GM06990 (cell line): ENCODE data around the gene NSUN4.

Experiments
- DNase-seq: peaks from one replicate; pipeline ENCODE4 v3.0.0-alpha.2; 2011; ENCODE audit not compliant: insufficient read length; ENCODE audit errors: extremely low read depth
- H3K27me3 ChIP-seq: replicated peaks from 2 replicates; pipeline ENCODE4 v1.6.0; 2011; ENCODE audit warnings: low read length; ENCODE audit not compliant: control insufficient read depth, insufficient read depth
- H3K36me3 ChIP-seq: 2 replicates; pipeline ENCODE4 v1.5.1; 2011; ENCODE audit warnings: low read length; ENCODE audit not compliant: control insufficient read depth, insufficient read depth
- H3K4me3 ChIP-seq: replicated peaks from 2 replicates; pipeline ENCODE4 v1.5.1; 2011; ENCODE audit warnings: low read depth, mild to moderate bottlenecking, control low read depth, low read length
- TF ChIP-seq, protein P1 (sequence below): IDR thresholded peaks from 2 replicates; pipeline ENCODE4 v1.5.1; 2011; ENCODE audit warnings: low read length, control low read depth, mild to moderate bottlenecking, inconsistent platforms; ENCODE audit not compliant: insufficient read depth, poor library complexity, severe bottlenecking

The NSUN4 gene

DNA sequence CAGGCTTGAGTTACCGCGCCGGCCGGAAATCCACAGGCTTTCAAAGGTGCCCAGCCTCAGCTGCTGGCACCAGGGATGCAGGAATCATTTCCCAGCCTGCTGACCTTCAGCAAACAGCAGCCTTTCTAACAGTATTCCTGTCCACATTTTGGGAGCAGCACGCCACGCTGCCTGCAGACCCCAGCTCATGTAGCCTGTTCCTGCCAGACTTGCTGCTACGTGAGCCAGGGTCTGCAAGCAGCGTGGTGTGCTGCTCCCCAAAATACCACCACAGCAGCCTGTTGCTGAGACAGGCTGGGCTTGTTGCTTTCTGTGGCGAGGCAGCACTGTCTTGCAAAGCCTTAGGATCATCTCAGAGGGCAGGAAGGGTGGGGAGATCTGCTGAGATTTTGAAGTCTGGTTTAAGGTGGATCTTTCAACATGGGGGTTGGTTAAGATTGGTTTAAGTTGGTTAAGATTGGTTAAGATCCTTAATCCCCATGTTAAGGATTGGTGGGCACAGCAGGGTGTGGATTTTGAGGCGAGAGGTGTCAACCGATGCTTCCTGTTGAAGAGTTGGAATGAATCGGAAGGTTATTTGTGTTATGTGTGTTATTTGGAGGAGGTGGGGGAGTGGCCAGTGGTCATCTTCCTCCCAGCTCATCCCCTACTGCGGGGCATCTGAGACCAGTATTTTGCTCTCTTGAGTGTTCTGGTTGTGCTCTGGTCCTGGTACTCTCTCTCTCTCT, 66.4 kb downstream of the NSUN4 start:
- TF ChIP-seq, protein P1, sequence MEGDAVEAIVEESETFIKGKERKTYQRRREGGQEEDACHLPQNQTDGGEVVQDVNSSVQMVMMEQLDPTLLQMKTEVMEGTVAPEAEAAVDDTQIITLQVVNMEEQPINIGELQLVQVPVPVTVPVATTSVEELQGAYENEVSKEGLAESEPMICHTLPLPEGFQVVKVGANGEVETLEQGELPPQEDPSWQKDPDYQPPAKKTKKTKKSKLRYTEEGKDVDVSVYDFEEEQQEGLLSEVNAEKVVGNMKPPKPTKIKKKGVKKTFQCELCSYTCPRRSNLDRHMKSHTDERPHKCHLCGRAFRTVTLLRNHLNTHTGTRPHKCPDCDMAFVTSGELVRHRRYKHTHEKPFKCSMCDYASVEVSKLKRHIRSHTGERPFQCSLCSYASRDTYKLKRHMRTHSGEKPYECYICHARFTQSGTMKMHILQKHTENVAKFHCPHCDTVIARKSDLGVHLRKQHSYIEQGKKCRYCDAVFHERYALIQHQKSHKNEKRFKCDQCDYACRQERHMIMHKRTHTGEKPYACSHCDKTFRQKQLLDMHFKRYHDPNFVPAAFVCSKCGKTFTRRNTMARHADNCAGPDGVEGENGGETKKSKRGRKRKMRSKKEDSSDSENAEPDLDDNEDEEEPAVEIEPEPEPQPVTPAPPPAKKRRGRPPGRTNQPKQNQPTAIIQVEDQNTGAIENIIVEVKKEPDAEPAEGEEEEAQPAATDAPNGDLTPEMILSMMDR, result no peak
- no peak for DNase-seq
- peaks cover 2% of the 10 kb centered on the region; the same call in 1 of the 2 replicates for H3K27me3 ChIP-seq
- no peak overlapping the region for H3K4me3 ChIP-seq
- no peaks in the 10 kb centered on the region for H3K36me3 ChIP-seq

DNA sequence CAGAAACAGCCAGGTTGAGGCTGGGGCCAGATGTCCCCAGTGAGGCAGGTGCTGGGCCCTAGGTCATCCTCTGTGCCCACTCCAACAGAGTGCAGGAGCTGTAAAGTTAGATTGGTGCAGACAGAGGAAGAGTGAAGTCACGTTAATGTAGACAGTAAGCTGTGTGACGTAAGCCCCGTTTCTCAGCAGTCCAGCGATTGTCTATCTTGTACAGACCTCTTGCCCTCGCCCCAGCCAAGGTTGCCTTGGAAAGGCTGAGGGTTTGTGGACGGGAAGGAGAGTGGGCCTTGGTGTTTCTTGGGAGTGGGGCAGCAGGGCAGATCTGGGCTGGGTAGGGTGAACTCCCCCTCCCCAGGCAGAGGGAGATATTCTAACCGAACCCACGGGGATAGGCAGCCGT, 67.0 kb downstream of the NSUN4 start:
- no peak for DNase-seq
- no peaks in the 10 kb centered on the region for H3K36me3 ChIP-seq
- no peak overlapping the region for H3K4me3 ChIP-seq
- H3K27me3 ChIP-seq, result peaks cover 2% of the 10 kb centered on the region; the same call in 1 of the 2 replicates
- TF ChIP-seq, protein P1, result no peak

DNA sequence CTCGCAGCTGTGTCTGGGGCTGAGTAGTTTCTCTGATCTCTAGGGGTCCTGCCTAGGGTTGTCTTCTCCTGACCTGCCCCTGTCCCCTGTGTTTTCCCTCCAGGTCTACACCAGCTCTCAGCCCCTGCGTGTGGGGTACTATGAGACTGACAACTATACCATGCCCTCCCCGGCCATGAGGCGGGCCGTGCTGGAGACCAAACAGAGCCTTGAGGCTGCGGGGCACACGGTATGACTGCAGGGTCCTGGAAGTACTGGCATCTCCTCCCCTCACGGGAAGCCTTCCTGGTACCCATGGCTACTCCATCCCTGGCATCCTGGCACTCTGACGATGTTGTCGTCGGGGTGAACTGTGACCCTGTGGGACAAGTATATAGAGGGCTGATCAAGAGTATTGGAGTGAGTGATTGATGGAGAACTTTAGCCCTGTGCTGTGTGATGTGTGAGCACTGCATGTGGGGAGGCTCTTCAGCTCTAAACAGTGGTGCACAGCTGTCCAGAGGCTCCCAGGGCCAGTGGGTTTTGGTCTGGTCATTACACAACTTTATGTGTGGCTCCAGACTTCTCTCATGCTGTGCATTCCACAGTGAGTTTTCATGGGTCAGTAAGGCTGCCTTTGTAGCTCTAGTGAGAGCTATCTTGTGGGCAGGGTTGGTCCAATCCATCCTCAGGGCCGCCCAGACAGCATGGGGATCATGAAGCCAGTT, 67.9 kb downstream of the NSUN4 start:
- no peak for DNase-seq
- no peak overlapping the region for H3K4me3 ChIP-seq
- TF ChIP-seq, protein P1, result no peak
- H3K36me3 ChIP-seq, result no peaks in the 10 kb centered on the region
- H3K27me3 ChIP-seq, result peaks cover 2% of the 10 kb centered on the region

DNA sequence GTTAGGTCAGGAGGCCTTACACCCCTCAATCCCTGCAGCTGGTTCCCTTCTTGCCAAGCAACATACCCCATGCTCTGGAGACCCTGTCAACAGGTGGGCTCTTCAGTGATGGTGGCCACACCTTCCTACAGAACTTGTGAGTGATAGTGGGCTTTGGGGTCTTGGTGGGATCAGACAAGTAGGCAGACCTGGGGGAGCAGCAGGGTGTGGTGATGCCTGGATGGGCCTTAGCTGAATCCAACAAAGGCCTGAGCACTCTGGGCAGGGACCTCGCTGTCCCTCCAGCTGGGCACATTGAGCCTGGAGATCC, 68.4 kb downstream of the NSUN4 start:
- peaks cover 2% of the 10 kb centered on the region for H3K27me3 ChIP-seq
- H3K36me3 ChIP-seq, result no peaks in the 10 kb centered on the region
- no peak overlapping the region for H3K4me3 ChIP-seq
- DNase-seq, result no peak
- TF ChIP-seq, protein P1, result no peak

DNA sequence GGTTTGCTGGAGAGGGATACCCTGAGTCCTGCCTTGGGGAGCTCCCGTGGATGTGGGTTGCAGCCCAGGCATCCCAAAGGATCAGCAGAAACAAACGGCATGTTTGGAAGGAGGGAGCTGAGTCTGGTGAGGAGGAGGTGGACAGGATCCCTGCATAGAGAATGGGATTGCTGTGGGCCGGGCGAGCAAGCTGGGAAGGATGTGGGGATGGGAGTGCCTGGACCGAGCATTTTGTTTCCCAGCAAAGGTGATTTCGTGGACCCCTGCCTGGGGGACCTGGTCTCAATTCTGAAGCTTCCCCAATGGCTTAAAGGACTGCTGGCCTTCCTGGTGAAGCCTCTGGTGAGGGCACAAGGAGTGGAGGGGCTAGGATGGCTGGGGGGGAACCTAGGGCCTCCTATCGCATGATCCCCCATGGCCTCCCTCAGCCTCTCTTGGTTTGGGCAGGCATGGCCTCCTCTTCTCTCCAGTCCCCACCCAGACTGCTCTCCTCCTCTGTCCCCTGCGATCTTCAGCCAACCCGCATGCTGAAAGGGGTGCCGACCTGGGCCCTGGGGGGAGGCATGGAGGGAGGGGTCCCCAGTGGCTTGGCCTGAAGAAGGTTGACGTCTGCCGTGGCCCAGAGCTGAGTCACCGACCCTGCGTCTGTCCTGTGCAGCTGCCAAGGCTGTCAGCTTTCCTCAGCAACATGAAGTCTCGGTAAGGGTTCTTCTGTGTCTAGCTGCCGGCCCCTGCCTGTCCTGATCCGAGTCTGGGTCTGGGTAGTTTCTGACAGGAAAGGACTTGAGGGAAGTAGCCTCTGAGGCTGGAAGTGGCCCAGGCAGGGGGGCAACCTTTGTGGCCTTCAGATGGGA, 69.8 kb downstream of the NSUN4 start:
- H3K27me3 ChIP-seq, result peaks cover 2% of the 10 kb centered on the region
- DNase-seq, result no peak

More for the DNA sequence above, 69.8 kb downstream of the NSUN4 start:
- TF ChIP-seq, protein P1, result no peak
- Histone ChIP-seq H3K4me3 (no peak overlapping the region), H3K36me3 (no peaks in the 10 kb centered on the region)
